SU-DHL-6 (cell line): ENCODE results near the gene INAVA.

Experiments used
- H2AFZ ChIP-seq: fragments of 200-600 bp; sonication (generic); 2 replicates; pipeline ENCODE4 v1.6.1; 2014; ENCODE audit warnings: low read depth, mild to moderate bottlenecking, moderate library complexity, mixed read lengths, antibody characterized with exemption, low read length; ENCODE audit not compliant: severe bottlenecking
- H3F3A ChIP-seq: fragments of 200-600 bp; shearing (Covaris generic); 2 replicates; pipeline ENCODE4 v1.6.0; 2016; ENCODE audit warnings: antibody characterized with exemption, mild to moderate bottlenecking; ENCODE audit not compliant: insufficient read depth
- H3K27ac ChIP-seq: fragments of 200-600 bp; sonication (generic); 2 replicates; pipeline ENCODE4 v1.5.1; 2016; ENCODE audit warnings: low read depth, mild to moderate bottlenecking, low read length, moderate library complexity, mixed read lengths
- H3K27me3 ChIP-seq: fragments of 200-600 bp; sonication (generic), shearing (Covaris generic); 2 replicates; pipeline ENCODE4 v1.6.0; 2014; ENCODE audit warnings: mild to moderate bottlenecking, low read length
- H3K36me3 ChIP-seq: fragments of 200-600 bp; sonication (generic); 2 replicates; pipeline ENCODE4 v1.6.1; 2014; ENCODE audit warnings: mild to moderate bottlenecking, low read length, mixed read lengths
- H3K4me2 ChIP-seq: fragments of 300-600, 200-600 bp; shearing (Covaris generic), sonication (generic); 2 replicates; pipeline ENCODE4 v1.6.0; 2014; ENCODE audit warnings: low read length, low read depth, mild to moderate bottlenecking; ENCODE audit not compliant: poor library complexity, severe bottlenecking
- H3K4me3 ChIP-seq: fragments of 200-600 bp; sonication (generic); 2 replicates; pipeline ENCODE4 v1.5.1; 2014; ENCODE audit warnings: antibody characterized with exemption, low read length, mild to moderate bottlenecking, mixed read lengths; ENCODE audit not compliant: insufficient read depth, poor library complexity, severe bottlenecking
- H3K79me2 ChIP-seq: fragments of 200-600 bp; sonication (generic); 2 replicates; pipeline ENCODE4 v1.6.1; 2014; ENCODE audit warnings: mild to moderate bottlenecking, low read length, moderate library complexity; ENCODE audit not compliant: insufficient read depth
- H3K9ac ChIP-seq: fragments of 200-600 bp; sonication (generic); 2 replicates; pipeline ENCODE4 v1.7.0; 2014; ENCODE audit warnings: mild to moderate bottlenecking, low read length
- H3K9me2 ChIP-seq: fragments of 200-600 bp; sonication (generic); replicated peaks from 2 replicates; pipeline ENCODE4 v1.6.1; 2014; ENCODE audit warnings: low read length; ENCODE audit not compliant: insufficient read depth
- H3K9me3 ChIP-seq: fragments of 200-600 bp; sonication (generic); 2 replicates; pipeline ENCODE4 v1.6.1; 2014; ENCODE audit warnings: low read length, mixed read lengths; ENCODE audit not compliant: insufficient read depth
- H4K20me1 ChIP-seq: fragments of 200-600 bp; sonication (generic); 2 replicates; pipeline ENCODE4 v1.6.1; 2014; ENCODE audit warnings: low read depth, mild to moderate bottlenecking, antibody characterized with exemption, low read length, moderate library complexity, mixed read lengths
- EZH2phosphoT487 ChIP-seq: fragments of 200-600 bp; sonication (generic), shearing (Covaris generic); conservative IDR thresholded peaks from 2 replicates; pipeline ENCODE4 v1.6.1; 2018; ENCODE audit warnings: mild to moderate bottlenecking, antibody characterized with exemption, low read length, moderate library complexity, mixed read lengths
- TF ChIP-seq, protein P1 (sequence below): fragments of 200-600 bp; sonication (generic); IDR thresholded peaks from one replicate; pipeline ENCODE4 v1.5.1; 2017; ENCODE audit warnings: antibody characterized with exemption, mild to moderate bottlenecking, low read length, moderate library complexity; ENCODE audit not compliant: insufficient read depth, poor library complexity, severe bottlenecking

The INAVA gene

DNA sequence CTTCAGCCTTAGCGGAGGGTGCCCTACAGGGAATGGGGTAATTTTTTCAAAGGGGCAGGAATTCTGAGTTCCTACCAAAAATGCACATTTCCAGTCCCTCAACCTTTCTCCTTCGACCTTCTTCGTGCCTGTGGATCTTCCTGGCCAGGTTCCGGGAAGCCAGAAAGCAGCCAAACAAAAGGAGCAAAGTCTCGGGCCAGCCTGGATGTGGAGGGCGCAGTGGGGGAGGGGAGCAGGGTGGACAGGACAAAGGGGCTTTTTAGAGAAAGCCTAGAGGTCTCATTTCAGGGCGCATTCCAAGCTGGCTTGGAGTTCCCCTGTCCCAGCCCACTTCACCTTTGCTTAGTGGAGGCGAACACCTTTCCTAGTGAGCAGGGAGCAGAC is 2.9 kb upstream of the INAVA start:
- H2AFZ ChIP-seq = no peak overlapping the region
- H4K20me1 ChIP-seq = no peaks in the 10 kb centered on the region
- no peaks in the 10 kb centered on the region for H3K9me3 ChIP-seq
- no peaks in the 10 kb centered on the region for H3K9me2 ChIP-seq
- H3K9ac ChIP-seq = no peak overlapping the region
- H3K27me3 ChIP-seq = no peaks in the 10 kb centered on the region
- H3K36me3 ChIP-seq = no peaks in the 10 kb centered on the region
- H3K4me3 ChIP-seq = no peak overlapping the region
- H3F3A ChIP-seq = no peaks in the 10 kb centered on the region
- TF ChIP-seq EZH2phosphoT487 = no peak
- TF ChIP-seq, protein P1, sequence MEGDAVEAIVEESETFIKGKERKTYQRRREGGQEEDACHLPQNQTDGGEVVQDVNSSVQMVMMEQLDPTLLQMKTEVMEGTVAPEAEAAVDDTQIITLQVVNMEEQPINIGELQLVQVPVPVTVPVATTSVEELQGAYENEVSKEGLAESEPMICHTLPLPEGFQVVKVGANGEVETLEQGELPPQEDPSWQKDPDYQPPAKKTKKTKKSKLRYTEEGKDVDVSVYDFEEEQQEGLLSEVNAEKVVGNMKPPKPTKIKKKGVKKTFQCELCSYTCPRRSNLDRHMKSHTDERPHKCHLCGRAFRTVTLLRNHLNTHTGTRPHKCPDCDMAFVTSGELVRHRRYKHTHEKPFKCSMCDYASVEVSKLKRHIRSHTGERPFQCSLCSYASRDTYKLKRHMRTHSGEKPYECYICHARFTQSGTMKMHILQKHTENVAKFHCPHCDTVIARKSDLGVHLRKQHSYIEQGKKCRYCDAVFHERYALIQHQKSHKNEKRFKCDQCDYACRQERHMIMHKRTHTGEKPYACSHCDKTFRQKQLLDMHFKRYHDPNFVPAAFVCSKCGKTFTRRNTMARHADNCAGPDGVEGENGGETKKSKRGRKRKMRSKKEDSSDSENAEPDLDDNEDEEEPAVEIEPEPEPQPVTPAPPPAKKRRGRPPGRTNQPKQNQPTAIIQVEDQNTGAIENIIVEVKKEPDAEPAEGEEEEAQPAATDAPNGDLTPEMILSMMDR = no peak
- no peak overlapping the region for H3K27ac ChIP-seq
- no peak overlapping the region for H3K4me2 ChIP-seq
- no peaks in the 10 kb centered on the region for H3K79me2 ChIP-seq

DNA sequence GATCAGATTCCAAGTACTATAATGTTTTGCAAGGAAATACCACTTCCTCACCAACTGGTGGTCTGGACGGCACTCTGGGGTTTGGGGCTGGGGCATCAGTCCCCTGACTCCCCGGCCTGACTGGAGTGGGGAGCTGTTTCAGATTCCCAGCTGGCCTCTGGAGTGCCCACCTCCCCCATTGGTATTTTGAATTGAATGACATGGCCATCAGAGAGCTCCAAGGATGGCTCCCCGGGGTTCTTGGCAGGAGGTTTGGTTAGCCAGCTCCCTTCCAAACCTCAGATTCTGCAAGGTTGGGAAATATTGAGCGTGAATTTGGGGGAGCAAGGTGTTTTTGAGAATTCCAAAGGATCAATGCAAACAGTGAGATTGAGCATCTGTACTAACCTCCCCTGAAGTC is 2.2 kb upstream of the INAVA start:
- H4K20me1 ChIP-seq = no peaks in the 10 kb centered on the region
- H3F3A ChIP-seq = no peaks in the 10 kb centered on the region
- H3K27me3 ChIP-seq = no peaks in the 10 kb centered on the region
- no peak overlapping the region for H3K27ac ChIP-seq
- H3K4me2 ChIP-seq = no peak overlapping the region
- no peaks in the 10 kb centered on the region for H3K36me3 ChIP-seq
- H3K79me2 ChIP-seq = no peaks in the 10 kb centered on the region
- TF ChIP-seq EZH2phosphoT487 = no peak
- TF ChIP-seq, protein P1 = no peak
- no peaks in the 10 kb centered on the region for H3K9me2 ChIP-seq
- no peak overlapping the region for H3K9ac ChIP-seq
- no peak overlapping the region for H3K4me3 ChIP-seq
- no peaks in the 10 kb centered on the region for H3K9me3 ChIP-seq
- no peak overlapping the region for H2AFZ ChIP-seq

DNA sequence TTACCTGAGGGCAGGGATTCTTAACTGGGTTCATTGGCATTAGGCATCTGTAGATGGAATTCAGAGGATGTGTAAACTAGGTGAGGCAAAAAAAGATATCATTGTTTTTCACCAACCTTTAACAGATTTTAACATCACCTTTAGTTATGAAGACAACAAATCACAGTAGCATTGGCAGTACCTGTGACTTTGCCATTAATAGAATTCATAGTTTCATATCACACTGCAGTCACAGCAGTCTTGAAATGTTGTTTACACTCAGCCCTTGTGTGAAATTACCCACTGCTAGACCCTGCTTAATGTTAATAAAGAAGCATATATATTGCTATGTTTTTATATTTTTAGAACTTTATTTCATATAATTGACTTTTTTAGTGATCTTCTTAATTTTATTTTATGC is 1.7 kb upstream of the INAVA start:
- no peak overlapping the region for H3K27ac ChIP-seq
- no peak overlapping the region for H3K4me2 ChIP-seq
- no peaks in the 10 kb centered on the region for H3K27me3 ChIP-seq
- H3K9me3 ChIP-seq = no peaks in the 10 kb centered on the region
- no peak overlapping the region for H3K9ac ChIP-seq
- no peaks in the 10 kb centered on the region for H4K20me1 ChIP-seq
- H3F3A ChIP-seq = no peaks in the 10 kb centered on the region
- no peaks in the 10 kb centered on the region for H3K36me3 ChIP-seq
- no peaks in the 10 kb centered on the region for H3K9me2 ChIP-seq
- H3K79me2 ChIP-seq = no peaks in the 10 kb centered on the region
- TF ChIP-seq, protein P1 = no peak
- TF ChIP-seq EZH2phosphoT487 = no peak
- no peak overlapping the region for H2AFZ ChIP-seq
- no peak overlapping the region for H3K4me3 ChIP-seq
